GM12892 (cell line): ENCODE results near the gene FLYWCH2.

Experiments
- POLR2AphosphoS5 ChIP-seq: IDR thresholded peaks from 2 replicates; pipeline ENCODE4 v1.6.1; 2011; ENCODE audit warnings: low read depth, low read length, control low read depth
- TAF1 ChIP-seq: IDR thresholded peaks from 2 replicates; pipeline ENCODE4 v1.6.1; 2011; ENCODE audit warnings: low read depth, mild to moderate bottlenecking, control low read depth, low read length, borderline replicate concordance

DNA sequence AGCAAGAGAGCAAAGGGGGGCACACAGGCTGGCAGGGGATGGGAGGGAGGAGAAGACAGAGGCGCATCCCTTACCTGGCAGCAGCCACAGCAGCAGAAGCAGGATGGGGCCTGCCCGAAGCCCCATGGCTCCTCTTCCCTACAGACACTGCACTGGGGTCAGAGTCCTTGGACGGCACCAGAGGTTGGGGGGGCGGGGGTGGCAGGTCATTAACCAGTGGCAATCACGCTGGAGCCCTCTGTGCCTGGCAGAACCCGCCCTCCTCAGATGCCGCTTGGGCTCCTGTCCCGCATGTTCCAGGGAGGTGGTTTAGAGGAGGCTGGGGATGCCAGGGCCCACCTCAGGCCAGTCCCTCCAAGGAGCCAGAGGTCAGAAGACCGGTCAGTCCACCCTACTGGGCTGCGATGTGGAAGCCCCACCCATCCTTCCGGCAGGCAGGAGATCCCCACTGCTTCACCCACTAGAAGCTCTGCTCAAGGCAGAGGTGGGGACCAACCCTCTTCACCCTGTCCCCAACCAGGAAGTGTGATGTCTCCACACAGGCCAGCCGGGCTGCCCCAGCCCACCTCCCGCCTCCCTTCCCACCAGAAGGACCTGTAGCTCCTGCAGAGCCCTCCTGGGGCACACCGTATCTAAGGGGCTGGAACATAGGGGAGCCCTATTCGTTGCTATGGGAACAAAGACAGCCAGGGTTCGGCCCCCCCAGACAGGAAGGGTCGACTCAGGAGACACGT lies 41.2 kb upstream of the FLYWCH2 start:
- TF ChIP-seq POLR2AphosphoS5: no peak
- no peak for TF ChIP-seq TAF1
